SK-N-SH treated with all-trans-retinoic acid at 6 μM for 48 hours (cell line): ENCODE data around the gene SLC7A1.

Source experiments
- CSRNP3 ChIP-seq: fragments of 250-450 bp; sonication (Bioruptor Pico); IDR thresholded peaks from 2 replicates; pipeline ENCODE4 v1.5.1; 2021; ENCODE audit warnings: mild to moderate bottlenecking, moderate library complexity
- POU6F1 ChIP-seq: fragments of 250-450 bp; sonication (Bioruptor Pico); IDR thresholded peaks from 2 replicates; pipeline ENCODE4 v1.8.0; 2021; ENCODE audit warnings: low read depth, mild to moderate bottlenecking, moderate library complexity, borderline replicate concordance
- SNAI2 ChIP-seq: fragments of 250-450 bp; sonication (Bioruptor Pico); IDR thresholded peaks from 2 replicates; pipeline ENCODE4 v1.5.0; 2020; ENCODE audit warnings: mild to moderate bottlenecking, moderate library complexity
- ZFP3 ChIP-seq: fragments of 250-450 bp; sonication (Bioruptor Pico); IDR thresholded peaks from 2 replicates; pipeline ENCODE4 v1.5.0; 2020; ENCODE audit warnings: mild to moderate bottlenecking, moderate library complexity

- TF ChIP-seq SNAI2 (no peak), ZFP3 (CRISPR knock-in tag) (no peak), CSRNP3 (CRISPR knock-in tag) (no peak), POU6F1 (CRISPR knock-in tag) (no peak)
These were observed 13.8 kb downstream of the SLC7A1 start for GRCh38 chr13:29581666-29582065.
